Skin of body (tissue), 2 donors: ENCODE data around the gene CDH4. TPM values are rescaled to one million over a fixed set of nuclear protein-coding genes. Genes with fewer than 3 reads are reported as not detected.

Experiments
- DNase-seq: peaks from one replicate; lab custom pipeline; 2025; lab: John Stamatoyannopoulos, UW
- total RNA-seq: library from RNA; depleted of rRNA; stranded (reverse); fragments of >200 nt; gene quantifications from one replicate; pipeline ENCODE4 v1.2.3, GENCODE V29; 2014

The CDH4 gene
- total RNA-seq, 1 donor from 2014 or later, result 0.10 TPM

- no peak for DNase-seq
Observed at GRCh38 chr20:61514805-61515505, 262.9 kb downstream of the CDH4 start.

GRCh38 chr20:61515922-61516321, 263.9 kb downstream of the CDH4 start:
- DNase-seq, result no peak

- no peak for DNase-seq
Observed at GRCh38 chr20:61516346-61517208, 264.5 kb downstream of the CDH4 start.

GRCh38 chr20:61517419-61517818, 265.4 kb downstream of the CDH4 start:
- no peak for DNase-seq

GRCh38 chr20:61518424-61518951, 266.4 kb downstream of the CDH4 start:
- no peak for DNase-seq

GRCh38 chr20:61519488-61519887, 267.4 kb downstream of the CDH4 start:
- no peak for DNase-seq

- no peak for DNase-seq
Observed at GRCh38 chr20:61520076-61520892, 268.2 kb downstream of the CDH4 start.

GRCh38 chr20:61520893-61521460, 268.9 kb downstream of the CDH4 start:
- DNase-seq, result peak; percentile 77

- no peak for DNase-seq
Observed at GRCh38 chr20:61521687-61522420, 269.8 kb downstream of the CDH4 start.

- no peak for DNase-seq
Observed at GRCh38 chr20:61522498-61523090, 270.5 kb downstream of the CDH4 start.

GRCh38 chr20:61523145-61523544, 271.1 kb downstream of the CDH4 start:
- DNase-seq, result no peak

- DNase-seq, result no peak
Observed at GRCh38 chr20:61524951-61525666, 273.0 kb downstream of the CDH4 start.

GRCh38 chr20:61525781-61526431, 273.8 kb downstream of the CDH4 start:
- no peak for DNase-seq

- no peak for DNase-seq
Observed at GRCh38 chr20:61526907-61527306, 274.8 kb downstream of the CDH4 start.

- DNase-seq, result no peak
Observed at GRCh38 chr20:61527626-61528025, 275.6 kb downstream of the CDH4 start.

- DNase-seq, result no peak
Observed at GRCh38 chr20:61528591-61528990, 276.5 kb downstream of the CDH4 start.

- no peak for DNase-seq
Observed at GRCh38 chr20:61529354-61529753, 277.3 kb downstream of the CDH4 start.

GRCh38 chr20:61531553-61532345, 279.7 kb downstream of the CDH4 start:
- no peak for DNase-seq
